HG02884 (cell line): ENCODE measurements around the gene ZNF497.
"Not testable (repeated sequence)": the region's sequence is repeated elsewhere in the genome, so short reads cannot be mapped to it uniquely, and the experiment has no call there.

ENCODE experiments used
- ATAC-seq: cut with Tn5 transposase; IDR thresholded peaks from one replicate; pipeline ENCODE4 v1.9.1; 2021; ENCODE audit warnings: mild to moderate bottlenecking, moderate library complexity; ENCODE audit not compliant: unreplicated experiment

ZNF497 gene

GRCh38 chr19:58317476-58318072 is 45.0 kb downstream of the ZNF497 start:
- ATAC-seq, result no peak

DNA sequence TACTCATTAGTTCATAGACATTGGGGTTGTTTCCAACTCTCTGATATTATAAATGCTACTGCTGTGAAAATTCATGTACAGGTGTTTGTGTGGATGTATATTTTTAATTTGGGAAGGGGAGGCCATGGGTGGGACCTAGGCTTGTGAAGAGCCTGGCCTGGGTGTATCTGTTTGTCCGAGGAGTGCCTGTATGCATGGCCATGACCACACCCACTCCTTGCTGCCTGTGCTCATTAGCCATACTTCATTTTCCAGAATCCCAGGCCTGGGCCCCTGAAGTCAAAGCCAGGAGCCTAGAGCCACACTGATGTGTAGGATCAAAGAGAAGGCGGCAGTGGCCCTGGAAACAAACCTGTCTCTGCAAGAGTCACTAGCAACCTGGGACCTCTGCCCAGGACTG is 47.0 kb downstream of the ZNF497 start:
- ATAC-seq, result no peak

- no peak for ATAC-seq
Observed at GRCh38 chr19:58311345-58311865, 51.1 kb downstream of the ZNF497 start.

GRCh38 chr19:58310685-58311084 is 51.9 kb downstream of the ZNF497 start:
- not testable (repeated sequence) for ATAC-seq

DNA sequence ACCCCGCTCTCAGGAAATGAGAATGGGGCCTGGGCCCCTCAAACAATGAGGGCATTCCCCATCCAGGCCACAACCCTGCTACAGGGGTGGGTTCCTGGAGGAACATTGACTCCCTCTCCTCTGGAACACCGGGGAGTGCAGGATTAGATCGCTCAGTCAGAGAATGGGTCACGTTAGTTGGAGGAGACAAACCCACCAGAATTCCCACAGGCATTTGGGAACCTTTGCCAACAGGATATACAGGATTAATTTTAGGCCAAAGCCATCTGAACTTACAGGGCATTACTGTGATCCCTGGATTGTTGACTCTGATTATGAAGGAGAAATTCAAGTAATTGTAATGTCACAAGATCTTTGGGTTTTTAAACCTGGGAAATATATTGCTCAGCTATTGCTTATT is 54.8 kb downstream of the ZNF497 start:
- ATAC-seq, result no peak

- no peak for ATAC-seq
Observed at GRCh38 chr19:58305932-58306323, 56.6 kb downstream of the ZNF497 start.

GRCh38 chr19:58305065-58305931 is 57.3 kb downstream of the ZNF497 start, which contains the start of gene ERVK3-1:
ERVK3-1 (plus strand) TSS chr19:58305377; CDS start chr19:58312169, 6,792 bp downstream.
- peak; percentile 95 for ATAC-seq

DNA sequence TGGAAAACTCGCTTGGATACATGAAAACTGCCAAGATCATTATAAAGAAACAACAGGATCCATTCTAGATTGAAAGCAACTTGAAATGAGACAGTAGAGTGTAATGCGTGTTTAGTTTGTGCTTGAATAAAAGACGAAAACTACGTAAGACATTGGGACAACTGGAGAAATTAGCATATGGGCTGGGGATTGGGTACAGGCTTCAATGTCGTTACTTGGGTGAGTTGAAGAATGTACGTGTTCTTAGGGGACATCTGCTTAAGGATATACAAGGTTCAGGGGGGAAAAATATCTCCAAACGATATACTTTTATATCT is 57.8 kb downstream of the ZNF497 start:
- ATAC-seq, result peak; percentile 20
